Prostate gland (tissue), 2 donors: ENCODE data around the gene TTLL12. TPM values are rescaled to one million over a fixed set of nuclear protein-coding genes. Genes with fewer than 3 reads are reported as not detected.
A peak's percentile ranks its signal among the peaks of the same experiment; 100 is the strongest.

Source experiments
- DNase-seq: peaks from one replicate; pipeline ENCODE4 v3.0.0-alpha.2; 2019; ENCODE audit warnings: low spot score
- H3K27ac ChIP-seq, 2 donors: fragments of 200-600 bp; sonication (generic); 2 replicates each; pipeline ENCODE4 v1.5.1; 2017 to 2019
- H3K27me3 ChIP-seq: fragments of 200-600 bp; sonication (generic); replicated peaks from 2 replicates; pipeline ENCODE4 v1.5.1; 2019; ENCODE audit not compliant: insufficient read depth
- H3K36me3 ChIP-seq, 2 donors: fragments of 200-600 bp; sonication (generic); 1 replicate in 1 of 2; 2 replicates in 1 of 2; pipeline versions ENCODE4 v1.5.1 to v1.8.1; 2017 to 2019
- H3K4me1 ChIP-seq: fragments of 200-600 bp; sonication (generic); replicated peaks from 2 replicates; pipeline ENCODE4 v1.5.1; 2019
- H3K4me3 ChIP-seq, 2 donors: fragments of 200-600 bp; sonication (generic); 2 replicates each; pipeline ENCODE4 v1.5.1; 2017 to 2019
- H3K9me3 ChIP-seq: fragments of 200-600 bp; sonication (generic); 2 replicates; pipeline ENCODE4 v1.5.1; 2017
- CTCF ChIP-seq, 4 experiments: fragments of 200-600 bp in 2 of 4; fragments of 450-650 bp in 2 of 4; sonication (generic) in 2 of 4; IDR thresholded peaks; 1 replicate in 3 of 4; 2 replicates in 1 of 4; pipeline ENCODE4 v1.5.1; 2016 to 2019; ENCODE audit warnings: antibody characterized with exemption in 4 of 4, mild to moderate bottlenecking in 2 of 4, moderate library complexity in 2 of 4
- POLR2A ChIP-seq: fragments of 450-650 bp; IDR thresholded peaks from one replicate; pipeline ENCODE4 v1.6.1; 2016; ENCODE audit warnings: antibody characterized with exemption, mild to moderate bottlenecking
- POLR2AphosphoS5 ChIP-seq: sonication (generic); formaldehyde crosslinking; IDR thresholded peaks from one replicate; pipeline ENCODE4 v1.6.1; 2017; ENCODE audit warnings: antibody characterized with exemption
- WGBS: methylation state at CpG from one replicate; pipeline ENCODE4 v1.1.5; 2018; 5-methylcytosine and 5-hydroxymethylcytosine counted together
- intact Hi-C: fragments of 100-400 bp; cut with DNase I; formaldehyde crosslinking; loops from one replicate; pipeline ENCODE4 v1.14.2; 2022
- total RNA-seq, 2 donors: library from RNA; depleted of rRNA; stranded (reverse); fragments of >200 nt; gene quantifications; one replicate each; pipeline ENCODE4 v1.1.0, GENCODE V29; 2016

The TTLL12 gene
- total RNA-seq, 2 donors from 2014 or later: 62.5 to 118 TPM

- peak overlapping the region; percentile 81 to 88 for H3K27ac ChIP-seq
- H3K4me1 ChIP-seq: peaks cover 10% of the 10 kb centered on the region
- DNase-seq: peak; percentile 80
- WGBS: 7% methylated on average over 22 of the region's 22 CpGs
- no peaks in the 10 kb centered on the region for H3K27me3 ChIP-seq
- intact Hi-C loops: no loop called here
- no peak for TF ChIP-seq CTCF (IDR thresholded peaks at IDR 0.05)
- peak; percentile 61 for TF ChIP-seq POLR2AphosphoS5
- peak; percentile 70 for TF ChIP-seq POLR2A
- H3K36me3 ChIP-seq: no peaks in the 10 kb centered on the region
- no peaks in the 10 kb centered on the region for H3K9me3 ChIP-seq
- H3K4me3 ChIP-seq: peak overlapping the region; percentile 71 to 75
These were observed 34.4 kb downstream of the TTLL12 start for GRCh38 chr22:43152357-43153071.

GRCh38 chr22:43152003-43152356 lies 35.0 kb downstream of the TTLL12 start:
- Histone ChIP-seq H3K9me3 (no peaks in the 10 kb centered on the region), H3K4me1 (peaks cover 10% of the 10 kb centered on the region), H3K27ac (peak overlapping the region; percentile 81 to 88), H3K36me3 (no peaks in the 10 kb centered on the region), H3K27me3 (no peaks in the 10 kb centered on the region), H3K4me3 (peak overlapping the region; percentile 71 to 75)
- TF ChIP-seq POLR2A (no peak), POLR2AphosphoS5 (no peak), CTCF (IDR thresholded peaks at IDR 0.05) (no peak)
- intact Hi-C loops: no loop called here
- no peak for DNase-seq
- WGBS: 15% methylated on average over 17 of the region's 18 CpGs

- intact Hi-C loops: no loop called here
- peak within 1 kb of the TSS; percentile 81 to 88 for H3K27ac ChIP-seq
- H3K4me1 ChIP-seq: peaks cover 10% of the 10 kb centered on the region
- H3K36me3 ChIP-seq: no peaks in the 10 kb centered on the region
- DNase-seq: peak; percentile 78
- no peak for TF ChIP-seq CTCF (IDR thresholded peaks at IDR 0.05)
- TF ChIP-seq POLR2AphosphoS5: peak; percentile 10
- peak; percentile 89 for TF ChIP-seq POLR2A
- peak within 1 kb of the TSS; percentile 71 to 75 for H3K4me3 ChIP-seq
- WGBS: 3% methylated on average over 50 of the region's 75 CpGs
- H3K27me3 ChIP-seq: no peaks in the 10 kb centered on the region
- no peaks in the 10 kb centered on the region for H3K9me3 ChIP-seq
These were observed 35.5 kb downstream of the TTLL12 start, which contains the start of gene TSPO for GRCh38 chr22:43151251-43152002. Gene TSPO (plus strand): TSS chr22:43151559. CDS start chr22:43159239, 7,680 bp downstream.

- intact Hi-C loops: no loop called here
- Histone ChIP-seq H3K9me3 (no peaks in the 10 kb centered on the region), H3K36me3 (no peaks in the 10 kb centered on the region), H3K4me3 (peak overlapping the region; percentile 71 to 75), H3K27me3 (no peaks in the 10 kb centered on the region), H3K4me1 (peaks cover 10% of the 10 kb centered on the region), H3K27ac (peak overlapping the region; percentile 81 to 88)
- TF ChIP-seq CTCF (IDR thresholded peaks at IDR 0.05): no peak
- no peak for TF ChIP-seq POLR2A
- TF ChIP-seq POLR2AphosphoS5: no peak
- DNase-seq: no peak
- WGBS: 73% methylated on average over 15 of the region's 15 CpGs
These were observed 36.2 kb downstream of the TTLL12 start for GRCh38 chr22:43150731-43151206.
